Fibroblast of lung (primary cell): ENCODE data around the gene COL6A2. TPM values are rescaled to one million over a fixed set of nuclear protein-coding genes. Genes with fewer than 3 reads are reported as not detected.

Experiments used
- DNase-seq, 2 donors: peaks; one replicate each; pipeline versions ENCODE4 v3.0.0 to v3.0.0-alpha.2; 2010; ENCODE audit warnings: low read depth in 2 of 2
- H2AFZ ChIP-seq: 2 replicates; pipeline ENCODE4 v1.5.1; 2012; ENCODE audit warnings: low read length, control low read depth, inconsistent platforms
- H3K27ac ChIP-seq: 2 replicates; pipeline ENCODE4 v1.5.1; 2011; ENCODE audit warnings: low read length, control low read depth; ENCODE audit not compliant: insufficient read depth
- H3K27me3 ChIP-seq: 2 replicates; pipeline ENCODE4 v1.5.1; 2011; ENCODE audit warnings: mild to moderate bottlenecking, low read length; ENCODE audit not compliant: control insufficient read depth, insufficient read depth
- H3K36me3 ChIP-seq: 2 replicates; pipeline ENCODE4 v1.5.1; 2011; ENCODE audit warnings: low read length; ENCODE audit not compliant: control insufficient read depth, insufficient read depth
- H3K4me1 ChIP-seq: 2 replicates; pipeline ENCODE4 v1.5.1; 2011; ENCODE audit warnings: low read length; ENCODE audit not compliant: control insufficient read depth, insufficient read depth; ENCODE audit errors: extremely low read depth
- H3K4me2 ChIP-seq: 2 replicates; pipeline ENCODE4 v1.5.1; 2011; ENCODE audit warnings: low read length, control low read depth; ENCODE audit not compliant: insufficient read depth; ENCODE audit errors: extremely low read depth
- H3K4me3 ChIP-seq, 4 experiments: fragments of 200-600 bp in 1 of 4; sonication (generic) in 1 of 4; replicated peaks in 1 of 4; 2 replicates each; pipeline ENCODE4 v1.5.1; 2011 to 2016; ENCODE audit warnings: low read length in 4 of 4, low read depth in 3 of 4, mild to moderate bottlenecking in 3 of 4, control low read depth in 2 of 4, inconsistent platforms in 1 of 4, mixed read lengths in 1 of 4; ENCODE audit not compliant: insufficient read depth in 1 of 4; ENCODE audit errors: control extremely low read depth in 1 of 4
- H3K79me2 ChIP-seq: 2 replicates; pipeline ENCODE4 v1.5.1; 2012; ENCODE audit warnings: mild to moderate bottlenecking, low read length, inconsistent platforms; ENCODE audit not compliant: control insufficient read depth, insufficient read depth
- H3K9ac ChIP-seq: 2 replicates; pipeline ENCODE4 v1.5.1; 2011; ENCODE audit warnings: mild to moderate bottlenecking, low read length, control low read depth; ENCODE audit not compliant: insufficient read depth
- H3K9me3 ChIP-seq: 2 replicates; pipeline ENCODE4 v1.5.1; 2012; ENCODE audit warnings: low read depth, low read length; ENCODE audit not compliant: control insufficient read depth, insufficient read depth
- H4K20me1 ChIP-seq: 2 replicates; pipeline ENCODE4 v1.5.1; 2011; ENCODE audit warnings: low read length; ENCODE audit not compliant: control insufficient read depth, insufficient read depth; ENCODE audit errors: extremely low read depth
- CTCF ChIP-seq, 2 donors: IDR thresholded peaks in 1 of 2; conservative IDR thresholded peaks in 1 of 2; 1 replicate in 1 of 2; 2 replicates in 1 of 2; pipeline ENCODE4 v1.5.1; 2011 to 2012; ENCODE audit warnings: low read length in 2 of 2, control low read depth in 1 of 2, inconsistent platforms in 1 of 2, low read depth in 1 of 2, mild to moderate bottlenecking in 1 of 2
- EZH2 ChIP-seq: IDR thresholded peaks from 2 replicates; pipeline ENCODE4 v1.5.1; 2012; ENCODE audit warnings: low read length, control low read depth, mild to moderate bottlenecking; ENCODE audit errors: missing control alignments
- polyA minus RNA-seq: library from RNA; depleted of rRNA, polyadenylated mRNA; stranded (reverse); fragments of >200 nt; gene quantifications from 2 replicates; pipeline ENCODE4 v1.2.3, GENCODE V29; 2011; ENCODE audit warnings: low replicate concordance
- polyA plus RNA-seq, 2 donors: library from polyadenylated mRNA; depleted of rRNA in 1 of 2; stranded (reverse) in 1 of 2; unstranded in 1 of 2; fragments of >200 nt; gene quantifications; 2 replicates each; pipeline ENCODE4 v1.2.1, GENCODE V29; 2011 to 2012; ENCODE audit warnings: missing spikeins in 1 of 2
- total RNA-seq: library from RNA; depleted of rRNA; stranded (reverse); fragments of >200 nt; gene quantifications from 2 replicates; pipeline ENCODE4 v1.2.1, GENCODE V29; 2014

COL6A2 gene
- 782 and 928 TPM in 2 replicates for total RNA-seq
- 346 and 702 TPM in 2 replicates for polyA plus RNA-seq
- polyA plus RNA-seq (2012), result 857 and 2,080 TPM in 2 replicates
- polyA minus RNA-seq, result 367 and 1,367 TPM in 2 replicates

GRCh38 chr21:46097336-46098293, at the start of gene COL6A2:
TSS of gene COL6A2 (plus strand) at chr21:46098112.
- Histone ChIP-seq H3K27ac (peak within 1 kb of the TSS; percentile 86), H3K4me3 (peak within 1 kb of the TSS; percentile 79 to 91 (median 90)), H3K4me2 (peak within 1 kb of the TSS; percentile 85), H3K9ac (peak within 1 kb of the TSS; percentile 96), H3K27me3 (no peaks in the 10 kb centered on the region), H3K9me3 (no peaks in the 10 kb centered on the region), H4K20me1 (peaks cover 5% of the 10 kb centered on the region), H3K79me2 (peaks cover 44% of the 10 kb centered on the region), H3K4me1 (peaks cover 13% of the 10 kb centered on the region), H2AFZ (no peak within 1 kb of the TSS), H3K36me3 (peaks cover 3% of the 10 kb centered on the region)
- DNase-seq, result peak; percentile 59 to 64
- TF ChIP-seq EZH2 (no peak), CTCF (conservative IDR thresholded peaks at IDR 0.05 in 1 of 2, IDR thresholded peaks at IDR 0.05 in 1 of 2; ENCODE audit: low read depth in 1 of 2, low read length in 2 of 2) (peak in 1 of 2 donors; percentile 14)

- H3K4me3 ChIP-seq, result no peak overlapping the region
- peak overlapping the region; percentile 94 for H3K27ac ChIP-seq
These were observed 48.7 kb upstream of the COL6A2 start for GRCh38 chr21:46048926-46049889.

More at GRCh38 chr21:46048926-46049889, 48.7 kb upstream of the COL6A2 start:
- Histone ChIP-seq H3K36me3 (no peaks in the 10 kb centered on the region), H3K9ac (peak overlapping the region; percentile 64), H4K20me1 (no peaks in the 10 kb centered on the region), H3K4me2 (peak overlapping the region; percentile 47), H3K27me3 (no peaks in the 10 kb centered on the region), H3K9me3 (no peaks in the 10 kb centered on the region), H3K79me2 (no peaks in the 10 kb centered on the region), H2AFZ (no peak overlapping the region), H3K4me1 (peaks cover 26% of the 10 kb centered on the region)
- TF ChIP-seq CTCF (conservative IDR thresholded peaks at IDR 0.05 in 1 of 2, IDR thresholded peaks at IDR 0.05 in 1 of 2; ENCODE audit: low read depth in 1 of 2, low read length in 2 of 2) (no peak), EZH2 (no peak)
- DNase-seq, result peak; percentile 100
